ENCODE results near the gene CBL. TPM values are rescaled to one million over a fixed set of nuclear protein-coding genes. Genes with fewer than 3 reads are reported as not detected.

CBL gene
- total RNA-seq, 1 donor from 2014 or later, result 22.5 TPM

DNA sequence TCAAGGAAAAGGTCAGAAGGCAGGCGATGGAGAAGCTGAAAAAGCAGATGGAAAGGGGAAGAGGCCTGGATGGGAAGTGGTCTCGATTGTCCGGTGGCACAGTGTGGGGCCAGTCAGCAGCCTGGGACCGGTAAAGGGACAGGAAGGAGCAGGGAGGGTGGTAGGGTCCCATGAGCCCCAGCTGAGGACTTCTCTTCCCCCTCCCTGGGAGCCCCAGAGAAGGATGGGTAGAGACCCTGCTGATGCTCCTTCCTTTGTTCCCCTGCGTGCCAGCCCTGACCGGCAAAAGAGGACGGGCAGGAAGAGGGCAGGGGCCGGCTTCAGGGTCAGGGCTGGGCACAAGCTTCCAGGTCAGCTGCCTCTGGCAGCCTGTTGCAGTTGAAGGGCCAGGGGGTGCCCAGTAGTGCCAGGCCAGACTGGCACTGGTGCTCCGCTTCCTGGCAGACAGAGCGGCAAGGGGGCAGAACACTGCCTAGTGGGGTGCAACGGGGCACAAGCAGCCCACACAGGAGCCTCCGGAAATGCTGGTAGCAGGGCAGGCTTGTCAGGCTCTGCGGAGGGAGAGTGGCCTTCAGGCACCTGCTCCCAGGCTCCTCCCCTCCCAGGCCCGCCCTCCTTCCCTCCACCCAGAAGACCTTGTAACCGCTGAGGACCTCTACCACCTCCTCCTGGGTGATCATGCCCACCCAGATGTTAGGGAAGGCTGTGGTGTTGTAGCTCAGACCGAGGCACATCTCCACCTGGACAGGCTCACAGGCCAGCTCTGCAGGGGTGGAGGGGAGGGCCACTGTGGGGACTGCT, 135.3 kb downstream of the CBL start:
- Histone ChIP-seq H3K36me3 (ENCODE audit: control insufficient read depth, insufficient read depth, low read length) (no peaks in the 10 kb centered on the region), H3K4me3 (ENCODE audit: low read depth, low read length) (no peak overlapping the region), H3K27me3 (ENCODE audit: control insufficient read depth, insufficient read depth, low read length) (peaks cover 37% of the 10 kb centered on the region)
- no peak for DNase-seq (ENCODE audit: low read depth)
- TF ChIP-seq, protein P1, sequence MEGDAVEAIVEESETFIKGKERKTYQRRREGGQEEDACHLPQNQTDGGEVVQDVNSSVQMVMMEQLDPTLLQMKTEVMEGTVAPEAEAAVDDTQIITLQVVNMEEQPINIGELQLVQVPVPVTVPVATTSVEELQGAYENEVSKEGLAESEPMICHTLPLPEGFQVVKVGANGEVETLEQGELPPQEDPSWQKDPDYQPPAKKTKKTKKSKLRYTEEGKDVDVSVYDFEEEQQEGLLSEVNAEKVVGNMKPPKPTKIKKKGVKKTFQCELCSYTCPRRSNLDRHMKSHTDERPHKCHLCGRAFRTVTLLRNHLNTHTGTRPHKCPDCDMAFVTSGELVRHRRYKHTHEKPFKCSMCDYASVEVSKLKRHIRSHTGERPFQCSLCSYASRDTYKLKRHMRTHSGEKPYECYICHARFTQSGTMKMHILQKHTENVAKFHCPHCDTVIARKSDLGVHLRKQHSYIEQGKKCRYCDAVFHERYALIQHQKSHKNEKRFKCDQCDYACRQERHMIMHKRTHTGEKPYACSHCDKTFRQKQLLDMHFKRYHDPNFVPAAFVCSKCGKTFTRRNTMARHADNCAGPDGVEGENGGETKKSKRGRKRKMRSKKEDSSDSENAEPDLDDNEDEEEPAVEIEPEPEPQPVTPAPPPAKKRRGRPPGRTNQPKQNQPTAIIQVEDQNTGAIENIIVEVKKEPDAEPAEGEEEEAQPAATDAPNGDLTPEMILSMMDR (IDR thresholded peaks at IDR 0.05; ENCODE audit: insufficient read depth, low read length, poor library complexity, severe bottlenecking), result no peak

DNA sequence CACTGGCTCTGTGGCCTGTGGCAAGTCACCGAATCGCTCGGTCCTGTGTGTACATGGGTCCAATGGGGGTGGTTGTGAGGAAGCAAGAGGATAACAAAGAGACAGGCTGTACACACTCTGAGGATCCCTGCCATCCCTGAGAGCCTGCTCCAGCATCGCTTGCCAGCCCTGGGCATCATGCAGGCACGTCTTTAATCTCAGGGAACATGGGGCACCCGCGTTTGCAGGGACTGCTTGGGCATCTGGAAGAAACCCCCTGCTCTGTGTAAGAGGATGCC, 135.8 kb downstream of the CBL start:
- H3K27me3 ChIP-seq (ENCODE audit: control insufficient read depth, insufficient read depth, low read length), result peaks cover 38% of the 10 kb centered on the region
- DNase-seq (ENCODE audit: low read depth), result no peak
- H3K36me3 ChIP-seq (ENCODE audit: control insufficient read depth, insufficient read depth, low read length), result no peaks in the 10 kb centered on the region
- TF ChIP-seq, protein P1 (IDR thresholded peaks at IDR 0.05; ENCODE audit: insufficient read depth, low read length, poor library complexity, severe bottlenecking), result no peak
- no peak overlapping the region for H3K4me3 ChIP-seq (ENCODE audit: low read depth, low read length)

DNA sequence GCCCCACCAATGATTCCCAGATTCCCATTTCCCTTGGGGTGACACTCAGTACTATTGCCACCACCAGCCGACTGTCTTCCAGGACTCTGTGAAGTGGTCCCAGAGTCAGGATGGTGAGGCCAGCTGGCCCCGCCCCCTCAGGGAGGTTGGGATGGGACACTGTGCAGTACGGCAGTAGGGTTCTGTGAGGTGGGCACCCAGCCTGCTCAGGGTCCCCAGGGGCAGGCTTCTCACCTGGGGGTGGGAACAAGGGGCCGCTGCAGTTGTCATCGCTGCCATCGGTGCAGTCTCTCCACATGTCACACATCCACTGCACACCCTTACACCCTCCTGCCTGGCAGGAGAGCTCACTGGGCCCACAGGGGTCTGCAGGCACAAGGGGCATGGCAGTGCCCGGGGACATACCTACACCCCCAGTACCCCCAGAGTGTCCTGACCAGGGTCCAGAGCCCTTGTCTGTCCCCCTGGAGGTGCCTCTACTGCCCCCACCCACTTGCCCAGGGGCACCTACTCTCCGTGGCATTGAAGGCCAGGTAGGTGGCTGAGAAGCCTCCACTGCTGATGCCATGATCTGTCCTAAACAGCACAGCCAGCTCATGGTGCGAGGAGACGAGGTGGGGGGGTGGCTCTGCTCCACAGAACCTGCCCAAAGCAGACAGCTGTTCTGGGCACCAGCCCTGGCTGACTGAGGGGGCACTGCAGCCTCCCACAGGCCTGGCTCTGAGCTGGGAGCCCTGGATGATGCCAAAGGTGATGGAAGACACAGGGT, 136.4 kb downstream of the CBL start:
- TF ChIP-seq, protein P1 (IDR thresholded peaks at IDR 0.05; ENCODE audit: insufficient read depth, low read length, poor library complexity, severe bottlenecking), result no peak
- H3K4me3 ChIP-seq (ENCODE audit: low read depth, low read length), result no peak overlapping the region
- no peaks in the 10 kb centered on the region for H3K36me3 ChIP-seq (ENCODE audit: control insufficient read depth, insufficient read depth, low read length)
- no peak for DNase-seq (ENCODE audit: low read depth)
- H3K27me3 ChIP-seq (ENCODE audit: control insufficient read depth, insufficient read depth, low read length), result peaks cover 42% of the 10 kb centered on the region

DNA sequence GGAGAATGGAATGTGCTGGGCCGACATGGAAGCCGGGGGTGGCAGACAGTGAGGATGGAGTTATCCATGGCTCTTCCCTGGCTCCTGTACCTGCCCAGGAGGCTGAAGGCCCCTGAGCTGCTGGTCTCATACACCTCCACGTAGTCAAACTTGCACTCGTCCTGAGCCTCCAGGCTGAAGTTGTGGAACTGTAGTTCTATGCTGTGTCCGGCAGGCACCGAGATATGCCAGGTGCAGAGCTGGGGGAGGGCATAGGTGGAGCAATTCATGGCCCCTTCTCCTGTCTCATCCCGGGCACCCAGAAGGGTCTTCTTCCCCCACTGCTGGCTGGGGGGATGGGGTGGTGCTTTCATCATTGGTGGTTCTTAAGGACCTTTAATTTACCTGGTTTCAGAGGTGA, 137.6 kb downstream of the CBL start:
- H3K4me3 ChIP-seq (ENCODE audit: low read depth, low read length), result no peak overlapping the region
- no peak for DNase-seq (ENCODE audit: low read depth)
- no peaks in the 10 kb centered on the region for H3K36me3 ChIP-seq (ENCODE audit: control insufficient read depth, insufficient read depth, low read length)
- H3K27me3 ChIP-seq (ENCODE audit: control insufficient read depth, insufficient read depth, low read length), result peaks cover 46% of the 10 kb centered on the region
- TF ChIP-seq, protein P1 (IDR thresholded peaks at IDR 0.05; ENCODE audit: insufficient read depth, low read length, poor library complexity, severe bottlenecking), result no peak

DNA sequence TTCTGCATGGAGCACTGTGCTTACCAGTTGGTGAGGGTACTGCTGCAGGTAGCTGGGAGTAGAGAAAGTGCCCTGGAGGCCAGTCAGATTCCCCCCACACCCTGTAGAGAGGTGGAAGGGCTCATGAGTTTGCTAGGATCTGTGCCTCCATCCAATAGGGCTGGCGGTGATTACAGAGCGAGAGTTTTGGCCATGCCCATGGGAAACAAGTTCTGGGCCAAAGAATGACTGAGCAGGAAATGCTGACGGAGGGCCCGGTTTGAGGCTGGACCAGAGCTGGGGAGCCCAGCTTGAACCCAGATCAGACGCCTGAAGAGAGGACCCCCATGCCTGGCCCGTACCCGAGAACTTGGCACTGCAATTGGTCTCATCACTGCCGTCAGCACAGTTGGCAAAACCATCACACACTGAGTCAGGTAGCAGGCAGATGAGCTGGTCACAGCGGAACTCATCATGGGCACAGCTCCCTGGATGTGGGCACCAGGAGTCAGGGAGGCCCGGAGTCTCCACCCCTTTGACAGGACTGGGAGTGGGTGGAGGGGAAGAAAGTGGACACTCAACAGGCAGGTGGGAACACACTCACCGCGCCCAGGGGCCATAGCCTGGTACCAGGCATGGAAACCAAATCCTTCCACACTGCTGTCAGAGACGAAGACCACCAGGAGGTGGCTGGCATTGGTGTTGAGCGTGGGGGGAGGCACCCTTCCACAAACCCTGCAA, 138.3 kb downstream of the CBL start:
- no peak overlapping the region for H3K4me3 ChIP-seq (ENCODE audit: low read depth, low read length)
- H3K27me3 ChIP-seq (ENCODE audit: control insufficient read depth, insufficient read depth, low read length), result peaks cover 42% of the 10 kb centered on the region
- TF ChIP-seq, protein P1 (IDR thresholded peaks at IDR 0.05; ENCODE audit: insufficient read depth, low read length, poor library complexity, severe bottlenecking), result no peak
- H3K36me3 ChIP-seq (ENCODE audit: control insufficient read depth, insufficient read depth, low read length), result no peaks in the 10 kb centered on the region
- no peak for DNase-seq (ENCODE audit: low read depth)
